ENCODE measurements around the gene ACKR4. TPM values are rescaled to one million over a fixed set of nuclear protein-coding genes. Genes with fewer than 3 reads are reported as not detected.

The ACKR4 gene
- total RNA-seq, 1 donor from 2014 or later = 0.11 TPM

- H3K4me1 Mint-ChIP-seq = peaks cover 1% of the 10 kb centered on the region
- ChIA-PET POLR2A (no interaction called here), CTCF (no interaction called here)
- DNase-seq = no peak
- no peaks in the 10 kb centered on the region for H3K27me3 Mint-ChIP-seq
- H3K9me3 Mint-ChIP-seq = peaks cover 3% of the 10 kb centered on the region
- no peak overlapping the region for H3K4me3 Mint-ChIP-seq
- no peak for ATAC-seq (ENCODE audit: low read depth)
- H3K27ac Mint-ChIP-seq = no peak overlapping the region
- H3K36me3 Mint-ChIP-seq (ENCODE audit: low read depth) = peaks cover 48% of the 10 kb centered on the region
- intact Hi-C loops (cut with micrococcal nuclease) = no loop called here
- TF ChIP-seq CTCF (IDR thresholded peaks at IDR 0.05) = no peak
These were observed 3.1 kb upstream of the ACKR4 start for GRCh38 chr3:132593947-132594323.

- POLR2A ChIA-PET = no interaction called here
- no peak for TF ChIP-seq CTCF (IDR thresholded peaks at IDR 0.05)
- Mint-ChIP-seq H3K36me3 (ENCODE audit: low read depth) (peaks cover 48% of the 10 kb centered on the region), H3K4me1 (peaks cover 1% of the 10 kb centered on the region), H3K27ac (no peak overlapping the region), H3K27me3 (no peaks in the 10 kb centered on the region), H3K9me3 (peaks cover 3% of the 10 kb centered on the region), H3K4me3 (no peak overlapping the region)
- CTCF ChIA-PET = no interaction called here
- DNase-seq (no peak), ATAC-seq (ENCODE audit: low read depth) (no peak)
- intact Hi-C loops (cut with micrococcal nuclease) = no loop called here
These were observed 2.6 kb upstream of the ACKR4 start for GRCh38 chr3:132594498-132594897.

GRCh38 chr3:132595014-132595413, 2.1 kb upstream of the ACKR4 start:
- no peaks in the 10 kb centered on the region for H3K27me3 Mint-ChIP-seq
- POLR2A ChIA-PET = no interaction called here
- ATAC-seq (ENCODE audit: low read depth) (no peak), DNase-seq (no peak)
- H3K4me3 Mint-ChIP-seq = no peak overlapping the region
- H3K27ac Mint-ChIP-seq = no peak overlapping the region
- peaks cover 48% of the 10 kb centered on the region for H3K36me3 Mint-ChIP-seq (ENCODE audit: low read depth)
- TF ChIP-seq CTCF (IDR thresholded peaks at IDR 0.05) = no peak
- H3K9me3 Mint-ChIP-seq = peaks cover 2% of the 10 kb centered on the region
- peaks cover 1% of the 10 kb centered on the region for H3K4me1 Mint-ChIP-seq
- intact Hi-C loops (cut with micrococcal nuclease) = no loop called here
- CTCF ChIA-PET = no interaction called here

GRCh38 chr3:132596326-132596725, 744 bp upstream of the ACKR4 start:
- intact Hi-C loops (cut with micrococcal nuclease) = no loop called here
- H3K4me3 Mint-ChIP-seq = no peak overlapping the region
- TF ChIP-seq CTCF (IDR thresholded peaks at IDR 0.05) = no peak
- ChIA-PET POLR2A (no interaction called here), CTCF (no interaction called here)
- no peak overlapping the region for H3K27ac Mint-ChIP-seq
- H3K4me1 Mint-ChIP-seq = peaks cover 1% of the 10 kb centered on the region
- no peaks in the 10 kb centered on the region for H3K27me3 Mint-ChIP-seq
- peaks cover 2% of the 10 kb centered on the region for H3K9me3 Mint-ChIP-seq
- peaks cover 40% of the 10 kb centered on the region for H3K36me3 Mint-ChIP-seq (ENCODE audit: low read depth)
- ATAC-seq (ENCODE audit: low read depth) (no peak), DNase-seq (no peak)

GRCh38 chr3:132597660-132598059, 590 bp downstream of the ACKR4 start:
- DNase-seq (no peak), ATAC-seq (ENCODE audit: low read depth) (no peak)
- POLR2A ChIA-PET = no interaction called here
- Mint-ChIP-seq H3K27me3 (no peaks in the 10 kb centered on the region), H3K4me1 (peaks cover 1% of the 10 kb centered on the region), H3K4me3 (no peak overlapping the region), H3K36me3 (ENCODE audit: low read depth) (peaks cover 37% of the 10 kb centered on the region), H3K9me3 (peaks cover 2% of the 10 kb centered on the region), H3K27ac (no peak overlapping the region)
- CTCF ChIA-PET = no interaction called here
- TF ChIP-seq CTCF (IDR thresholded peaks at IDR 0.05) = no peak
- intact Hi-C loops (cut with micrococcal nuclease) = no loop called here
